OCI-LY1 (cell line): ENCODE results near the gene IP6K3.

Experiments used
- CTCF ChIP-seq: fragments of 200-600 bp; sonication (generic), shearing (Covaris generic); IDR thresholded peaks from 2 replicates; pipeline ENCODE4 v1.5.1; 2017; ENCODE audit warnings: mild to moderate bottlenecking, antibody characterized with exemption, low read length, moderate library complexity, mixed read lengths
- EZH2 ChIP-seq: fragments of 200-600 bp; sonication (generic), shearing (Covaris generic); IDR thresholded peaks from 2 replicates; pipeline ENCODE4 v1.8.0; 2017; ENCODE audit warnings: borderline replicate concordance, mixed run types, mild to moderate bottlenecking, antibody characterized with exemption, low read length, moderate library complexity, mixed read lengths

- TF ChIP-seq CTCF (no peak), EZH2 (no peak)
Observed at GRCh38 chr6:33677689-33678088, 69.0 kb downstream of the IP6K3 start.
